Right lobe of liver (tissue), 4 donors: ENCODE measurements around the gene TFB2M.

ENCODE experiments used
- POLR2A ChIP-seq: fragments of 450-650 bp; IDR thresholded peaks from one replicate; pipeline ENCODE4 v1.6.1; 2017; ENCODE audit warnings: antibody characterized with exemption, mild to moderate bottlenecking
- TF ChIP-seq, protein P1 (sequence below), 4 donors: fragments of 200-600 bp in 3 of 4; fragments of 450-650 bp in 1 of 4; IDR thresholded peaks; one replicate each; pipeline versions ENCODE4 v1.5.1 to v1.8.0; 2016 to 2022; ENCODE audit warnings: antibody characterized with exemption in 4 of 4, mild to moderate bottlenecking in 2 of 4
- donor health status: DM: no; HTN: no; CAD: no.
- donor health status: DM: no; HTN: no; CAD: no.
- donor health status: DM: no; HTN: yes; CAD: no.

DNA sequence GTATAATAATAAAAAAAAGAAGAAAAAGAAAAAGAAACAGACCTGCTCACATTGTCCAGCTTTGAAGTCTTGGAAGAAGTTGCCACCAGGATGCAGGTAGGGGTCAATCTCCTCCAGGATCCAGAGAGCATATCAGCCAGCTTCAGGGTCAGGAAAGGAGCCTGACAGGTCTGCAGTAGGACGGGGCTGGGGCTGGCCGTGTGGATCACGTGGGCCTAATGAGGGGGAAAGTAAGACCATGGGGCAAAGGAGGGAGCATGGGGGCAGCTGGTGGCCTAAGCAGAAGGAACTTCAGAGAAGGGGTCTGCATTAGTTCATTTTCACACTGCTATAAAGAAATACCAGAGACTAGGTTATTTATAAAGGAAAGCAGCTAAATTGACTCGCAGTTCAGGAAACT, 39.7 kb downstream of the TFB2M start:
- TF ChIP-seq, protein P1, sequence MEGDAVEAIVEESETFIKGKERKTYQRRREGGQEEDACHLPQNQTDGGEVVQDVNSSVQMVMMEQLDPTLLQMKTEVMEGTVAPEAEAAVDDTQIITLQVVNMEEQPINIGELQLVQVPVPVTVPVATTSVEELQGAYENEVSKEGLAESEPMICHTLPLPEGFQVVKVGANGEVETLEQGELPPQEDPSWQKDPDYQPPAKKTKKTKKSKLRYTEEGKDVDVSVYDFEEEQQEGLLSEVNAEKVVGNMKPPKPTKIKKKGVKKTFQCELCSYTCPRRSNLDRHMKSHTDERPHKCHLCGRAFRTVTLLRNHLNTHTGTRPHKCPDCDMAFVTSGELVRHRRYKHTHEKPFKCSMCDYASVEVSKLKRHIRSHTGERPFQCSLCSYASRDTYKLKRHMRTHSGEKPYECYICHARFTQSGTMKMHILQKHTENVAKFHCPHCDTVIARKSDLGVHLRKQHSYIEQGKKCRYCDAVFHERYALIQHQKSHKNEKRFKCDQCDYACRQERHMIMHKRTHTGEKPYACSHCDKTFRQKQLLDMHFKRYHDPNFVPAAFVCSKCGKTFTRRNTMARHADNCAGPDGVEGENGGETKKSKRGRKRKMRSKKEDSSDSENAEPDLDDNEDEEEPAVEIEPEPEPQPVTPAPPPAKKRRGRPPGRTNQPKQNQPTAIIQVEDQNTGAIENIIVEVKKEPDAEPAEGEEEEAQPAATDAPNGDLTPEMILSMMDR (IDR thresholded peaks at IDR 0.05) = no peak
- TF ChIP-seq POLR2A = no peak
